HG03159 (cell line): ENCODE results near the gene PACSIN1.
"Not testable (repeated sequence)": the region's sequence is repeated elsewhere in the genome, so short reads cannot be mapped to it uniquely, and the experiment has no call there.

Experiments
- ATAC-seq: cut with Tn5 transposase; IDR thresholded peaks from one replicate; pipeline ENCODE4 v1.9.1; 2021; ENCODE audit warnings: mild to moderate bottlenecking, moderate library complexity; ENCODE audit not compliant: unreplicated experiment

The PACSIN1 gene

DNA sequence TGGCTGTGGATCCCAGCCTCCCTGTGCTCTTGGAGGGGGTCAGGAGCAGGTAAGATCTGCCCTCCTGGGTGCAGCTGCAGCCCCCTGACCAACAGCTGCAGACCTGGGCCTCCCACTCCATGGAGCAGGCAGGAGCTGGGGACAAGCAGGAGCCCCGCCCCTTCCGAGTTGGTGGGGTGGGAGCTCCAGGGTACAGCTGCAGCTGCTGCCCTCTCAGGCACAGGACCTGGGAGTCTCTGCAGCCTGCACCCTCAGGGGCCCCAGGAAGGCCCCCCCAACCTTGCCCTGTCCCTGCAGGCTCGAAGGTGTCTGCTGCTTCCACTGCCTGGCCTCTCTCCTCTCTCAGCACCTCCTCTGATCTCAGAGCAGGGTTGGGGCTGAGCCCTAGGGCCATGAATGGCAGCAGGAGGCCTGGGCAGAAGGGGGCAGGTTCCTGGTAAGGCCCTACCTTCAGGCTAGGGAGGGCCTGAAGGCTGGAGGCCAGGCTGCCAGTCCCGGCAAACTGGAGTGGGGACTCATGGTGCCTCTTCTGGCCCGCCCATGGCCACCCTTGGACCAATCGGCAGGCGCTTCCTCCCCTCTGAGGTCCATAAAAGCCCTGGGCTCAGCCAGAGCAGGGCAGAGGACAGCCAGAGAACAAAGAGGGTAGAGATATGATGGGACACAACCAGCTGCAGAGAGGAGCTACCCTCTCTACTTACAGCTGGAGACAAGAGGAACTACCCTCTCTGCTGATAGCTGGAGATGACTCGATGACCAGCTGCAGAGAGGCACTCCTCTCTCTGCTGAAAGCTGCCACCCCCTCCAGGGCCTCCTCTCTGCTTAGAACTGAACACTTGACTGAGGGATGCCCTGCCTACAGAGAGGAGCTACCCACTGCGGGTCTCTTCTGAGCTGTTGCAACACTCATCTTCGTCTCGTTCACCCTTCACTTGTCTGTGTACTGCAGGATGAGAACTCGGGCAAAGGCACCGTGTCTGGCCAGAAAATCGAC, 7.8 kb upstream of the PACSIN1 start:
- no peak for ATAC-seq

DNA sequence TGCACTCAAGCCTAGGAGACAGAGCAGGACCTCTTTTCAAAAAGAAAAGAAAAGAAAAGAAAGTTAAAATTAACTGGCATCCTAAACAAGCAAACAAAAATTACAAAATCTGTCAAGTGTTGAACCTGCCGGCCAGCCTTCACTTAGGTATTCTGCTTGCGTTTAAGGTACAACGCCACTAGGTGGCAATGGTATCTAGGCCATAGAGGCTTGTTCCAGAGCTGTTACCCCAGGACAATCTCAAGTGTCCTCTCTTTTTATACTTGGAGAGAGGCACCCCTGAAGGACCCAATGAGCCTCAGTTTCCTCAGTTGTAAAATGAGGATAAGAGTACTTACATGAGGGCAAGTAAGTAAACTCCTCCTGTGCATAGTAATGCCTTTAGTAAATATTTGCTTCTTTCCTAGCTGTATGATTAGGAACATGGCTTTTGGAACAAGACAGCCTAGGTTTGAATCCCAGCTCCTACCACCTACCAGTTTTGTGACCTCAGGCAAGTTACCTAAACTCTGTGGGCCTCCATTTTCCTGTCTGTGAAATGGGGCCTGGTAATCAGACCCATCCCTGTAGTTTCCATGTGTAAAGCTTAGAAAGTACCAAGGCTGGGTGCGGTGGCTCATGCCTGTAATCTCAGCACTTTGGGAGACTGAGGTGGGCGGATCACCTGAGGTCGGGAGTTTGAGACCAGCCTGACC, 5.8 kb upstream of the PACSIN1 start:
- no peak for ATAC-seq

DNA sequence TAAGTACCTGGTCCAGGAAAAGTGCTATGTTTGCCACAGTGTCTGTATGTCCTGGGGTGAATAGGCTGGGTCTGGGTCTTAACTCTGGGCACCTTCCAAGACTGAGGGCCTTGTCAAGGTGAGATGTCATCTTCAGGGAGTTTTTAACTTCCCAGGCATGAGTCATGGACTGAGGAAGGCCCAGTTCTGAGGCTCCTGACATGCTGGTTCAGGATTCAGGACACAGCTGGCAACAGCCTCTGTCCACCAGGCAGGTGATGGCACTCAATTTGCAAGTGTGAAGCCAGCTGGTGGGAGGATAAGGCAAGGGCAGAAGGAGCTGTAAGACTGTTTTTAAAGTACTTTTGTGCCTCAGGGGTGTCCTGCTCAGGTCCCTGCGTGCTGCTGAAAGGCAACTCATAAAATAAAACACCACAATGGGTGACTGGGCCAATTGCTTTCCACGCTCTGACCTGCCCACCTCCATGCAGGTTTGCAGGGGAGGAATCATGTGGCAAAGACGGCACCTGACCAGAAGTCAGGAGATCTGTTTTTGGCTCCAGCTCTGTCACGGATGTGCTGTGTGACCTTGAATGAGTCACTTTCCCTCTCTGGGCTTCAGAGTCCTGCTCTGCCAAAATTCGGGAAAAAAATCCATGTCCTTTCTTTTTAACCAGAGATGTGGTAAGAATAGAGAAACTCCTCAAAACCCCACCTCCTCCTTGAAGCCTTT, 4.9 kb upstream of the PACSIN1 start:
- ATAC-seq: no peak

DNA sequence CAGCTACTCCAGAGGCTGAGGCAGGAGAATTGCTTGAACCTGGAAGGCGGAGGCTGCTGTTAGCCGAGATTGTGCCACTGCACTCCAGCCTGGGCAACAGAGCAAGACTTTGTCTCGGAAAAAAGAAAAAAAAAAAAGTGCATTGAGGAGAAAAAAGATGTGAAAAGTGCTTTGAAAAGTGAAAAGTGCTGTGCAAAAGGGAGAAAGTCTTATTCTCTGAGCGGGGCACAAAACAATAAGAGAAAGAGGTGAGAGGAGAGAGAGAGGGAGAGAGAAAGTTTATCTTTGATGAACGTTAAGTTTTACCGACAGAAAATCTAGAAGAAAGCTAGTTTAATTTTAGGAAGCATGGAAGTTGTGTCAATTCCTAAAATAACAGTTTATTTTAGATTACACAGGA, 3.9 kb upstream of the PACSIN1 start:
- no peak for ATAC-seq

DNA sequence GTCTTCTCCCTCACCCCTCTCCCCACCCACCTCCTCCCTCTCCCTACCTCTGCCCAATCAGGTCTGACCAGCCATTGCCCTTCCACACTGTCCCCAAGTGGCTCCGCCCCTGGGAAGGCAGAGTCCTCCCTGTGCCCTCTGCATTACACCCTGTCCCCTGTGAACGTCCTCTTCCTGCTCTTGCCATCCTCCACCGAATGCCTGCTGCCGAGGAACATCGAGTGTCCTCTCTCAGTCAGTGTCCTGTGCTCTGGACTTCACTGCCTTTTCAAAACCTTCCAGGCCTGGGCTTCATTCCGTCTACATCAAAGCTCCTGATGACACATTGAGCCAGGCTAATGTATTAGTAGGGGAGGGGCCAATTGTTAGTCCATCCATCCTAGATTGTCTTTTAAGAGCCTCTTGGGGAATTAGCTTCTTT, 3.3 kb upstream of the PACSIN1 start:
- ATAC-seq: no peak

DNA sequence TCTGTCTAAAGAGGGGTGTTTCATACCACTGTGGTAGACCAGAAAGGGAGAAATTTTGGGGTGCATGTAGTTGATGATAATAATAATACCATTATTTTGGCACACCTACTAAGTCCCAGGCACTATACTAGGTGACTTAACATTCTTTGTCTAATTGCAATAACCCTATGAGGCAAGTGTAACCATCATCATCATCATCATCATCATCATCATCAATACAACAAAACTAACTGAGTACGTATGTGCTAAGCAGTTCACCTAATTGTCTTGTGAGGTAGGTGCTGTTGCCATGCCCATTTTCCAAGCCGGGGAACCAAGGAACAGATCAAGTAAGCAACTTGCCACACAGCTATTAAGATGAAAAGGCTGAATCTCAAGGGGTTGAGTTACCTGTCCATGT, 2.6 kb upstream of the PACSIN1 start:
- no peak for ATAC-seq

DNA sequence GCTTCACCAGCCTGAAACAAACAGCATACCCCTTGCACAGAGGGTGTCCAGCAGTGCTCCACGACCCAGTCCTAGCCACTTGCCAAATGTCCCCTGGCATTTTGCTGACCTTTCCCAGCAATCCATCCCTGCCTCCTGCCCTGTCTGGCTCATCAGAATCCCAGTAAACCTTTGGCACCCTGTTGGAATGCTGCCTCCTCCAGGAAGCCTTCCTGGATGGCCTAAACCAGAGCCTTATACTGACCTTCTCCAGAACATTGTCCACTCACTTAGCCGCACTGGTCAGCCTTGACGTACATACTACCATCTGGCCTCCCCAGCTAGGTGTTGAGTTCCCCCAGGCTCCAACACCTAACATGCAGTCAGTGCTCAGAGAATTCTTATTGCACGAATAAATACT, 2.0 kb upstream of the PACSIN1 start:
- ATAC-seq: no peak

DNA sequence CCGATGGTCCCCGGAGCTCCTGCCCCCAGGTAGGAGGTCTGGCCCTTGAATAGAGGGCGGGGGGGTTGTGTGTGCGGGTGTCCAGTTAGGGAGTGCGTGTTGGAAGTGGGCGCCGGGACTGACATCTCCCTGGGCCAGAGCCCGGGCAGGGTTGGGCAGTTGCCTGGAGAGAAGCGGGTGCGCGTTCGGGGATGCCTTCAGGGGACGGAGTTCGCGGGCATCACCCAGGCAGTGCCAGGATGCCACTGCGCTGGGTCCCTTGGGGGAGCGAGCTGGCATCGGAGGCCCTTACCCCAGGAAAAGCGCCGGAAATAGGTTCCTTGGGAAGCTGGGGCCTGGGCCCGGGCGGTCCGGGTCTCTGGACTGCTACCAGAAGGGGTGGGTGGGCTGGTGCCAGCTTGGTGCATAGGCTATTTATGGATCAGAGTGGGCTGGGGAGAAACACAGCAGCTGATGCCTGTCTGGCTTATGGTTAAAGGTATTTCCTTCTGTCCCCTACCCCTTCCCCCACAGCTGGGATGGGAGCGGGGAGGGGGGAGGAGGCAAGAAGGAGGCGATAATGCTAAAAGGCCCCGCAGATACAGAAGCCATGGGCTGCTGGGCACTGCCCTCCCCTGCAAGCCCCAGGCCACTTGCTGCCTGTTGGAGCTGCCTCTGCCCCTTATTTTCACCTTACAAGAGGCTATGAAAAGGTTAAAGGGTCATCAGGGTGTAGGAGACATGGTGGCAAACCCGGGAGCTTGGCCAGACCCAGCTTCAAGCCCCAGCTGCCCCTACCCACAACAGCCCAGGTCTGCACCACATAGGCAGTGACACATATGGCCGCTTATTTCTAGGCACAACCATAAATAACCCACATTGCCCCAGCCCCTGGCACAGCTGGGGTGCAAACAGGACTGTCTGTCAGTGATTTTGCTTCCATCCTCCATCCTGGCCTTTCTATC, 638 bp downstream of the PACSIN1 start:
- no peak for ATAC-seq

DNA sequence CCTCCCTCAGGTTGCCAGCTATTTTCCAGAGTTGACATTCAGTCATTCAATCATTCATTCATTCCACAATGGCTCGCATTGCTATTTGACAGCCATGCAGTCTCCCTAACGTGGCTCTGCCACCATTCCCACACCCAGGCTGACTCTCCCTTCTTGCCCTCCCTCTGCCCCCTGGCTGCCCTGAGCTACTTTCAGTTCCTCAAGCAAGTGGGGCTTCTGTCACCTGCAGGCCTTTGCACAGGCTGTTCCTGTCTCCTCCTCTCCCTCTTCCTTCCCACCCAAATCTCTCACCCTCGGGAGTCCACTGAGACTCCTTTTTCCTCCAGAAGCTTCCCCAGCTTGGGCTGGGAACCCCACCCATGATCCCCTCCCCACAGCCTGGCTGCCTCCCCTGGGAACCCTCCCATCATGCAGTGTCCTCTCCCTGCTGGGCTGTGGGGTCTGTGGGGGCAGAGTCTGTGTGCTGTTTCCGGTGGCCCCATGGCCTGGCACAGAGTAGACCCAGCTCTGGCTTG, 2.6 kb downstream of the PACSIN1 start:
- ATAC-seq: peak; percentile 57

DNA sequence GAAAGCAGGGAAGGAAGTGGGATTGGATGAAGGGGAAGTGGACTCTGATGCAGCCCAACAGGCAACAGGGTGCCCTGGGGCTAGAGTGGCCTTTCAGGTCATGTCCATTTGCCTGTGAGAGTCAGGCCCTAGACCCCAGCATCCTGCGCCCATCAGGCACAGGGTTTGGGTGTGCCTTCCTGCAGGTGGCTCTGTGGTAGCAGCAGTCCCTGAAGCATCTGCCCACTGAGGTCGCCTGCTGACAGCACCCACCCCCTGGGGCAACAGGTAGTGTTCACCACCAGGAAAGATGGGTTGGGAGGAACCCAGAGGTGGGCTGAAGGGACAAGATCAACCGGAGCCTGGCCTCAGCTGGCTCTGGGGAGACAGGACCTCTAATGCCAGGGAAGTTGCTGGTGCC, 3.6 kb downstream of the PACSIN1 start:
- no peak for ATAC-seq

DNA sequence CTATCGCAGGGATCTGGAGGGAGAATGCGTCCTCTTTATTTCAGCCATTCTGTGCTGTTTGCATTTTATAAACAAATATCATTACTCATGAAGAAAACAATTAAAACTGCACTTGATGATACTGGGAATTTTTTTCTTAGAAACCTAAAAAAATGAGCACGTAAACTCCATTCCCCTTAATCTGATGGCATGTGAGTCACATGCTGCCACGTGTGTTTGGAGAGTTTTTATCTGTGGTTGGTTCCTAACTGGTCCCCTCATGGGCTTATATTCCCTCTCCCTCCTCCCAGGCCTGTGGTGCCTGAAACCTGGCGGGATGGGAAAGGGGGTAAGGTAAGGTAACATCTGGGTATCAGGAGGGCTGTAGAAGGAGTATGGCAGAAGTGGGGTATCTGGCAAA, 6.5 kb downstream of the PACSIN1 start:
- no peak for ATAC-seq

DNA sequence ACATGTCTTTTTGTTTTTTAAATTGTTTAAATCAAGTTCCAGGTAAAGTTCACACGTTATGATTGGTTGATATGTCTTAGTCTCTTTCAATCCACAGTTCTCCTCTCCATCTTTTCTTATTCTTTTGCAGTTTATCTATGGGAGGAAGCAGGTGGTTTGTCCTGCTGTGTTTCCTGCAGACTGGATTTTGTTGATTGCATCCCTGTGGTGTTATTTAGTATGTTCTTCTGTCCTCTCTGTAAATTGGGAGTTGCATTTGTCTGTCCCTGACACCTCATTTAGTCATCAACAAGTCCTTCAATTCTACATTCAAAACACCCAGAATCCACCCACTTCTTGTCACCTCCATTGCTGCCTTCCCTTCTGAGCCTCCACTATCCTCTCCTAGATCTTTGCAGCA, 8.1 kb downstream of the PACSIN1 start:
- ATAC-seq: no peak

DNA sequence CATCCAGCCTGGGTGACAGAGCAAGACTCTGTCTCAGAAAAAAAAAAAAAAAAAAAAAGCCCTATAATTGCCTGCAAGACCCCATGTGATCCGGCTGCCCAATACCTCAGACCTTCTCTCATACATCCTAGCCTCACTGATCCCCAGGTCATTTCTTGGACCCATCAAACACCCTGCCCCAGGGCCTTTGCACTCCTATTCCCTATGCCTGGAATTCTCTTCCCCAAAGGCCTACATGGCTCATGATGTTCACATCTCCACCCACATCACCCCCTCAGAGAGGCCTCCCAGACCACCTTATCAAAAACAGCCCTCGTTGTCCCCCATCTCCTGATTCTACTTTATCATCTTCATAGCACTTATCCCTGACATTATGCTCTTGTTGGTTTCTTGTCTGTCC, 8.9 kb downstream of the PACSIN1 start:
- no peak for ATAC-seq

DNA sequence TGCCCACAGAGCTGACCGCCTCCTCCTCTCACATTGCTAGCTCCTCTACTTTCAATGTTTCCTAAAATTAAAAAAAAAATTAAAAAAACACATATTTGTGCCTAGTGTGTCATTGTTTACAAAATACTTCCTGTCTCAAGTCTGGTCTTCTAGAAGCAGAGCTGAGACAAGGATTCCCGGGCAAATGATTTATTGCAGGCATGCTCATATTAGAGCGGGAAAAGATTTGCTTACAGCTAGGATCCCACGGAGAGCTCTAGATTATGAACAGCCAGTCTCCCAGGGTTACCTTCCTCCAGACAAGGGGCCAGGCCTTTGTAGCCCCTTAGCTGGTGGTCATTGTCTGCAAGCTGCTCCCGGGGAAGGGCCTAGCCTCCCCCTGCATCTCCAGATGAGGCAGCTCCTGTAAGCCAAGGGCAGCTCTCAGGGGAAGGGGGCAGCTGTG, 9.4 kb downstream of the PACSIN1 start:
- ATAC-seq: no peak

DNA sequence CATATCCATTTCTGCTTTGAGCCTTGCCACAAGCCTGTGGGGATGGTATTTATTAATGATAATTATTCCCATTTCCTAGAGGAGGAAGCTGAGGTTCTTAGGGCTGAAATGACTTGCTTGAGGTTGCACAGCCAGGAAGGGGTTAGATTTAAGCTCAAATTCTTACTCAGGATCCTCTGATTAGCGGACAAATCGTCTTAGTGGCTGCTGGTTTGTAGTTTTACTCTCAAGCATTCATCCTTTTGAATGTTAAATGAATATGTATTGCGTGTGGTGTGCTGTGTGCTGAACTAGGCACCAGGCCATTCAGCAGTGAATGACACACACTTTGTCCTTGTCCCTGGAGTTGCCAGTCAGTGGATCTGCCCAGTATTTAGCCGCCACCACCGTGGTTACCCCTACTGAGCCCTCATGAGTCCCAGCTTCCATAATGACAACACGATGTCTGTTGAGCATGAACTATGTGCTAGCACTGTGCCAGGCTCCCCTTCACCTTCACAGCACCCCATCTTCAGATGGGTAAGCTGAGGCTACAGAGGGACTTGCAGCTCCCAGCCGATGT, 10.0 kb downstream of the PACSIN1 start:
- ATAC-seq: no peak

DNA sequence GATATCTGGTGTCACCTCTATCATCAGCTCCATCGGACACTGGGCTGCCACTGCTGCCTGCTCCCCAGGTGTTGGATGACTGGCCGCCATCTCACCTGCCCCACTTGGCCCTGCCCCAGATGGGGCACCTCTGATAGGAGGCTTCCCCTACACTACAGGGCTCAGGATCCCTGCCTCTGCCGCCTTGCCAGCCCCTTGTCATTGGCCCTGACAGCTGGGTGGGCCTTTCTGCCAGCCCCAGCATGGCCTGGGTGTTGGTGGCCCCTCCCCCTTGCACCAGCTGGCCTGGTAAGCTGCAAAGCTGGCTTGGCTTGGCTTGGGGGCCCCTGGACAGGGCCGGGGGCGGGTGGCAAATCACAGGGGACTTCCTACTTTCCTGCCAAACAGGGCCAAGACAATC, 10.6 kb downstream of the PACSIN1 start:
- ATAC-seq: no peak

DNA sequence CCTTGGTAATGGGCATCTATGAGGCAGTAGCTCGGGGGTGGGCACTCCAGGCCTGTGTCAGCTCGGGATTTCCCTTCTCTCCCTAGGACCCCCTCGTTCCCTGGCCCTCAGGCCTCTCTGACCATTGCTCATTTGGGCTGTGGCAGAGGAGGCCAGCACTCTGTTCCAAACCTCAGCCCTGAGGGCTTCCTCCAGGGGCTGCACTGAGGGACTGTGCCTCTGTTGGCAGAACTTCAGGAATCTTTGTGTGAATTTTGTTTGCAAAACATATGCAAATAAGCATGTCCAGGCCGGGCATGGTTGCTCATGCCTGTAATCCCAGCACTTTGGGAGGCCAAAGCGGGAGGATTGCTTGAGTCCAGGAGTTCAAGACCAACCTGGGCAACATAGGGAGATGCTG, 11.0 kb downstream of the PACSIN1 start:
- no peak for ATAC-seq

DNA sequence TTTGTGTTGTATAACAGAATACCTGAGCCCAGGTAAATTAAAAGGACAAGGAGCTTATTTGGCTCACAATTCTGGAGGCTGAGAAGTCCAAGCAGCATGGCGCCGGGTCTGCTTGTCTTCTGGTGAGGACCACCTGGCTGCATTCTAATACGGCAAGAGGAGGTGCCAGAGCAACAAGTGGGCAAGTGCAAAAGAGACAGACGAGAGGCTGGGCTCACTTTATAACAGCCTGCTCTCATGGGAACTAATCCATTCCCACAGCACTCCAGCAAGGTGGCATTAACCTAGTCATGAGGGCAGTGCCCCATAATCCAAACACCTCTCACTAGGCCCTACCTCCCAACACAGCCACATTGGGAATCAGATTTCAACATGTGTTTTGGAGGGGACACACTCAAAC, 12.9 kb downstream of the PACSIN1 start:
- ATAC-seq: no peak

DNA sequence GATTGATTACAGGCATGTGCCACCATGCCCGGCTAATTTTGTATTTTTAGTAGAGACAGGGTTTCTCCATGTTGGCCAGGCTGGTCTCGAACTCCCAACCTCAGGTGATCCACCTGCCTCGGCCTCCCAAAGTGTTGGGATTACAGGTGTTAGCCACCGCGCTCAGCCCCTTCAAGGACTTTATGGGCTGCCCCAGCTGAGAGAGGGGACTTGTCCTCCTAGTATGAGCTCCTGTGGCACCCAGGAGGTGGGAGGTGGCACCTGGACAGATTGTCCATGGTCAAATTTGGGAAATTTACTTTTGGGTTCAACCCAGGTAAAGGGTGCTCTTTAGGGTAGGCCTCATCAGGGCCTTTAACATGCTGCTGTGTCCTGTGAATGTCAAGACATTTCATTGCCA, 17.9 kb downstream of the PACSIN1 start:
- ATAC-seq: not testable (repeated sequence)

DNA sequence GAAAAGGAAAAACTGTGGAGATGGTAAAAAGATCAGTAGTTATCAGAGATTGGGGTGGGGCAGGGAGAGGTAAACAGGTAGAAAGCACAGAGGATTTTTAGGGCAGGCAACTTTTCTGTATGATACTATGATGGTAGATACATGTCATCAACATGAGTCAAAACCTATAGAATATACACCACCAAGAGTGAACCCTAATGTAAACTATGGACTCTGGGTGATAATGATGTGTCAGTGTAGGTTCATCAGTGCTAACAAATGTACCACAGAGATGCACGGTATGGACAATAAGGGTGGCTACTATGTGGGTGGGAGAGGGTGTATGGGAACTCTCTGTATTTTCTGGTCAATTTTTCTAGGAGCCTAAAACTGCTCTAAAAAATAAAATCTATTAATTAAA, 18.5 kb downstream of the PACSIN1 start:
- ATAC-seq: no peak
